Measurements from ENCODE around the gene ITSN1.

- TF ChIP-seq REST (IDR thresholded peaks at IDR 0.05; ENCODE audit: low read depth), result no peak
- TF ChIP-seq CEBPB (IDR thresholded peaks at IDR 0.05), result no peak
- TF ChIP-seq USF1 (IDR thresholded peaks at IDR 0.05), result no peak
- TF ChIP-seq YY1 (IDR thresholded peaks at IDR 0.05; ENCODE audit: low read depth), result no peak
- no peak for TF ChIP-seq EGR1 (IDR thresholded peaks at IDR 0.05)
- TF ChIP-seq ZBTB7A (IDR thresholded peaks at IDR 0.05; ENCODE audit: low read depth), result no peak
- TF ChIP-seq EP300 (IDR thresholded peaks at IDR 0.05; ENCODE audit: borderline replicate concordance), result no peak
- TF ChIP-seq, protein P1, sequence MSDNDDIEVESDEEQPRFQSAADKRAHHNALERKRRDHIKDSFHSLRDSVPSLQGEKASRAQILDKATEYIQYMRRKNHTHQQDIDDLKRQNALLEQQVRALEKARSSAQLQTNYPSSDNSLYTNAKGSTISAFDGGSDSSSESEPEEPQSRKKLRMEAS (IDR thresholded peaks at IDR 0.05), result no peak
- TF ChIP-seq RAD21 (IDR thresholded peaks at IDR 0.05; ENCODE audit: low read depth), result no peak
- no peak for TF ChIP-seq FOXM1 (IDR thresholded peaks at IDR 0.05; ENCODE audit: borderline replicate concordance, low read depth)
- TF ChIP-seq TCF12 (IDR thresholded peaks at IDR 0.05; ENCODE audit: low read depth), result no peak
Observed at GRCh38 chr21:33650230-33650629, 7.9 kb downstream of the ITSN1 start.

Measured in Ishikawa (cell line).